HG03565 (cell line): ENCODE data around the gene ADGRF3.
A peak's percentile ranks its signal among the peaks of the same experiment; 100 is the strongest.
"Not testable (repeated sequence)": the region's sequence is repeated elsewhere in the genome, so short reads cannot be mapped to it uniquely, and the experiment has no call there.

Experiments used
- ATAC-seq: cut with Tn5 transposase; IDR thresholded peaks from one replicate; pipeline ENCODE4 v1.9.1; 2021; ENCODE audit warnings: mild to moderate bottlenecking, moderate library complexity; ENCODE audit not compliant: unreplicated experiment

The ADGRF3 gene

GRCh38 chr2:26352892-26353291 lies 6.3 kb upstream of the ADGRF3 start:
- no peak for ATAC-seq

DNA sequence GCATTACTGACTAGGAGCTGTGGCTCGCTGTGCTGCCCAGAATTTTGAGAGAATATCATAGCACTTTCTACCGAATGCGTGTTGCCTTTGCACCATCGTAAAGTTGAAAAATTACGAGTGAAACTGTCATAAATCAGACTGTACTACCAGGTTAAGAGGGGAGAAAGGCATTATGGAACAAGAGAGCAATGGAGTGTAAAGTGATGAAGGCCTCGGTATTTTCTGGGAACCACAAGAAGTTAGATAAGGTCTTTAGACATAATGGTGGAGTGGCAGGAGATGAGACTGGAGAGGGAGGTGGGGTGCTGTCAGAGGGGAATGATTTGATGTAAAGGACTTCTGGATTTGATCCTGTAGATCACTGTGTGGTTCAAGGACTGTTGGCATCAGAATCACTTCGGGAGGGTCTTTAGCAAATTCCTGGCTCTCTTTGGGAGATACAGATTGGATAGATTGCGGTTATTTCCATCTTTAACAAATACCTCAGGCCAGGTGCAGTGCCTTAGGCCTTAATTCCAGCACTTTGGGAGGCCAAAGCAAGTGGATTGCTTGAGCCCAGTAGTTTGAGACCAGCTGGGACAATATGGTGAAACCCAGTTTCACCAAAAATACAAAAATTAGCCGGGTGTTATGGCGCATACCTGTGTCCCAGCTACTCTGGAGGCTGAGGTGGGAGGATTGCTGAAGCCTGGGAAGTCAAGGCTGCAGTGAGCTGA lies 4.9 kb upstream of the ADGRF3 start:
- no peak for ATAC-seq

- ATAC-seq, result no peak
These were observed 3.1 kb upstream of the ADGRF3 start for GRCh38 chr2:26349690-26350089.

DNA sequence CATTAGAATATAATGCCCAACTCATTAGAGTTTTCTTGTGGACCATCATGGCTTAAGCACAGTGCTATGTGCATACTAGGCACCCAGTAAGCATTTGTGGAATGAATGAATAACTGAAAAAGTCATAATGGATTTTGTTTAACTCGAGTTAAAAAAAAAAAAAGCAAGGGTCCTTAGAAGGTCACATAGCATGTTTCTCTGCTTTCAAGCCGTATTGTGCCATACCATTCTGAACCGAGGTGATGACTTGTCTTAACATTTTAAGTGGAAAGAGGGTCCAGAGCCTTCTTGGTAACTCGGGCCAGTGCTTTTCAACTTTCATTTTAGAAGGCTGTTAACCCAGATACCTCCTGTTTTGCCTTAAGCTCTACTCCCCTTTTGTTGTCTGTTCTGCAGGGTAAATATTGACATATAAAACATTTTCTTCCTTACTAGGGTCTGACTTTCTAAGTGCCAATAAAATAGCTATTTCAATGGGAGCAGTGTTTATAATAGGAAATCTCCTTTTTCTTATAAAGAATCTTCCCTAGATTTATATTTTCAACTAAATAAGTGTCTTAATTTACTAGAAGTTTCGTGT lies 787 bp upstream of the ADGRF3 start:
- no peak for ATAC-seq

DNA sequence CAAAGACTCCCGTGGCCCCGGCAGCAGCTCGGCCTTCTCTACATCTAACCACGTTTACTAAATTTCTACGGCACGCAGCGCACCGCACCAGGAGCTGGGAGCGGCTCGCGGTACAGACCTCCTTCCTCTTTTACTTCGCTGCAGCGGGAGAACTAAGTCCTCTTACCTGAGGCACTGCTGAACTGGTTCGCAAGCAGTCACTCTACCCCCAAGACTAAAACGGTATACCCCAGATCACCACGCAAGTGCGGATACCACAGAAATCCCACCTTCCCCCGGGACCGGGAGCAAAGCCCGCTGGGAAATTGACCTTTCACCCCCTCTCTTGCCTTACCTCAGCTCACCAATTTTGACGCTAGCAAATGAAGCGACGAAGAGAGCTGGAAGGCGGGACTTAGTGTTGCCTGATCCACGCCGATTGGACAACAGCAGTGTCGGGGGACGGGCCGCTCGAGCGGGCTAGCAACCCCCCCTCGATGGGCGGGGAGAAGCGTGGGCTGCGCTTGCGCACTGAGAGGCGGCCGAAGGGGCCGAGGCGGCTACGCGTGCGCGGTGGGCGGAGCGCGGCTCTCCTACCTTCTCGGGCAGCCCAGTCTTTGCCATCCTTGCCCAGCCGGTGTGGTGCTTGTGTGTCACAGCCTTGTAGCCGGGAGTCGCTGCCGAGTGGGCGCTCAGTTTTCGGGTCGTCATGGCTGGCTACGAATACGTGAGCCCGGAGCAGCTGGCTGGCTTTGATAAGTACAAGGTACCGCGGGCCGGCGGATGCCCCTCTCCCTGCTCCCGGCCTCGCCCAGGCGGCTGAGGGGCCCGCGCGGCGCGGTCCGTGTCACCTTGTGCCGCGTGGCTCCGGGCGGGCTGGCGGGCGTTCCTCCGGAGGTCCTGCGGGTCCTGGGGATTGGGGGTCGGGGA lies 790 bp downstream of the ADGRF3 start, which contains the start of gene SELENOI:
Gene SELENOI (plus strand): TSS at position 599 of the 909 bp plus-strand sequence. CDS start 90 bp downstream, at position 689.
- ATAC-seq, result peak; percentile 94

DNA sequence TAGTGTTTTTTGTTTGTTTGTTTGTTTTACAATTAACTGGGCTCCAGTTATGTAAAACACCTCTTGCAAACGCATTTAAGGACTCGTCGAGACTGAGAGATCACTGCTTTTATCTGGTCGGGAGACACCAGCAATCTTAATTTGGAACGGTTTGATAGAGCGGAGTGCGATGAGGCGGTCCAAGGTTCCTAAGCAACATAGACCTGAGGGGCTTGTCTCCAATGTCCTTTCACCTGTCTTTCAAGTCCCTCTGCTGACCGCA lies 1.4 kb downstream of the ADGRF3 start:
- ATAC-seq, result no peak

DNA sequence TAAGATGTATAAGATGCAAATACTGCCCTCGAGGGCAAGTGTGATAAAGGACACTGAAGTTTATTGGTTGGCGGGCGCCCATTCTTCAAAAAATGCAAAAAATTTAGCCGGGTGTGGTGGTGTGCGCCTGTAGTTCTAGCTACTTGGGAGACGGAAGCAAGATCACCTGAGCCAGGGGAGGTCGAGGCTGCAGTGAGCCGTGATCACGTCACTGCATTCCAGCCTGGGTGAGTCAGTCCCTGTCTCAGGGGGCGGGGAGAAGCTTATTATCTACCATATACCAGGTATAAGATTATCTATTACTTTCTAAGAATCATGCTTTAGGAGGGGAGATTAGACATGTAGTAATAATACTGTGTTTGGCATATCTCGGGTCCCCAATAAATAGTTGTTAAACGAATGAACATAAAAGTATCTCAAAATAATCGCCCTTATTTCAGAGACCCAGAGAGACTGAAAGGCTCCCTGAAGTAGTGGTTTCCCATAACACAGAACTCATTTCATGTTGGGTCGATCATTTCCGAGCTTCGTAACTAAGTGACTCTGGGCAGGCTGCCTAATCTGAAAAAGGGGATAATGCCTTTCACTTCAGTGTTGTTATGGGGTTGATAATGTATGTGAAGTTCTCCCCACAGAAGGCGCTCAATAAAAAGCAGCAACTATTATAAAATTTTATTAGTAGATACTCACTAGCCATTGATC lies 1.9 kb downstream of the ADGRF3 start:
- ATAC-seq, result no peak

DNA sequence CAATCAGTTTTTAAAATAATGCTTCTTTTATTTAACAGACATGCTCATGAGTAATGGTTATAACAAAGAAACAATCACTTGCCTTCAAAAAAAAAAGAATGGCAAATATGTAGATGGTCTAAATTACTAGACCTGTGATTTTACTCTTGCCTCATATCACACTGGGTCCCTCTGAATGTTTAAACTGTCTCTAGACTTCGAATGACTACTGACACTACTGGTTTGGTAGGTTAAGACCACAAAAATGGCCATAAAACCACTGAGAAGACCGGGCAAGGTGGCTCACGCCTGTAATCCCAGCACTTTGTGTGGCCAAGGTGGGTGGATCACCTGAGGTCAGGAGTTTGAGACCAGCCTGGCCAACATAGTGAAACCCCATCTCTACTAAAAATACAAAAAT lies 5.8 kb downstream of the ADGRF3 start:
- ATAC-seq, result no peak

DNA sequence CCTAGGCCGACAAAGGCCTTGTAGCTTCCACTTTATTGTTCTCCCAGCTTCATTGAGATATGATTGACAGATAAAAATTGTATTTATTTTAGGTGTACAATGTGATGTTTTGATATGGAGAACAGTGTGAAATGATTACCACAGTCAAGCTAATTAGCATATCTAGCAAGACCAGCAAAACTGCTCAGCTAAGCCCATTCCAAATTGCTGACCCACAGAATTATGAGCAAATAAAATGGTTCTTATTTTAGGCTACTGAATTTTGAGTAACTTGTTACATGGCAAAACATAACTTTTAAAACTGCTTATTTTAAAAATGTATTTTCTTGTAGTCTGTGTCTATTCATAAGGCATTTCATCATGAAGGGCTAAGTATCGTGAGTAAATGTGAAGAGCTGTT lies 9.3 kb downstream of the ADGRF3 start:
- ATAC-seq, result no peak

GRCh38 chr2:26336719-26337118 lies 9.9 kb downstream of the ADGRF3 start:
- ATAC-seq, result no peak

GRCh38 chr2:26335231-26335630 lies 11.4 kb downstream of the ADGRF3 start:
- no peak for ATAC-seq

DNA sequence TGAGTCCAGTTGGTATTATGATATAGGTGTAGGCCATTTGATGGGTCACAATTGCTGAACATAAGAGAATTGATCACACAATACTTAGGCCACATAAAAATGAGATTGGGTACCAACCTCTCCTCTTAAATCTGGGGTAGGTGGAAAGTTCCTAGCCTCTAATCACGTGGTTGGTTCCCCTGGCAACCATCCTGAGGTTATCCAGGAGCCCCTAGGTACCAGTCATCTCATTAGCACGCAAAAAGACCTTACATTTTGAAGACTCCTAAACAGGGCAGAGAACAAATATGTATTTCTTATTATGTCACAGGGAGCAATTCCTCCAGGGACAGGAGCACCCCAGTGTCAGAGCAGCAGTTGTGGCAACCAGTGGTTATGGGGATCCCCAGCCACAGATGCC lies 13.3 kb downstream of the ADGRF3 start:
- ATAC-seq, result no peak

- not testable (repeated sequence) for ATAC-seq
These were observed 15.3 kb downstream of the ADGRF3 start for GRCh38 chr2:26331321-26331720.

GRCh38 chr2:26330604-26331003 lies 16.0 kb downstream of the ADGRF3 start:
- no peak for ATAC-seq

DNA sequence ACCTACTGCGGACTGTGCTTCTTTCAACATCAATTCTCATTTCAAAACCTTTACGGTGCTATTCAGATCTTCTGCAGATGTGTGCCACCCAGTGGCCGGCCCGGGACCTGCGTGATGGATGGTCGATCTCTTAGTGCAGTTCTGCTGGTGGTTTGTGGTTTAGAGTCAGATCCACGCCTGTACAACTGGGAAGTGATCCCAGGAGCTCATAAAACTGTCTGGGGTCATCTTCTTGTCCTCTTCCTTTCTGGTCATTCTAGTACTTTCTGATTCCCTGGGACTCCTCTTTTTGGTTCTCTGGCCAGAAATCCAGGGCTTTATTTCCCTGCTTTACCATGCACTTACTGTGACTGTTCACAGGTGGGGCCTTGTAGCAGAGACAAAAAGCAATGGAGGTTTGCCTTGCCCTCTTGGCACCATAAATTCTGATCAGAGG lies 16.5 kb downstream of the ADGRF3 start:
- no peak for ATAC-seq

- not testable (repeated sequence) for ATAC-seq
These were observed 17.5 kb downstream of the ADGRF3 start for GRCh38 chr2:26329083-26329482.

- ATAC-seq, result no peak
These were observed 19.0 kb downstream of the ADGRF3 start for GRCh38 chr2:26327291-26328272.

DNA sequence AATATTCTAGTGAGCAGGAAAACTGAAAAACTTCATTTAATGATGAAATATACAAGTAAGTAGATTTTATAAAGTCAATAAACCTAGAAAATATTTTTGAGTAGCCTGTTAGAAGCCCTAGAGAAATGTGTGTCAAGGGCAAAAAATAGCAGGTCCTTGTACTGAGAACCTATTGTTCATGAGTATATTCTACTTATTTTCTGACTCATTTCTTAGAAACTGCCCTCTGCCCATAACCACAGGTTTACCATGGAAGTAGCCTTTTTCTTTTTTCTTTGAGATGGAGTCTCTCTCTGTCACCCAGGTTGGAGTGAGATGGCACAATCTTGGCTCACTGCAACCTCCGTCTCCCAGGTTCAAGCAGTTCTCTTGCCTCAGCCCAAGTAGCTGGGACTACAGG lies 20.1 kb downstream of the ADGRF3 start:
- no peak for ATAC-seq

GRCh38 chr2:26325851-26326250 lies 20.7 kb downstream of the ADGRF3 start:
- ATAC-seq, result no peak

- no peak for ATAC-seq
These were observed 21.7 kb downstream of the ADGRF3 start for GRCh38 chr2:26324903-26325302.
